Keratinocyte (primary cell): ENCODE data around the gene BASP1.

Source experiments
- CTCF ChIP-seq, 3 experiments: IDR thresholded peaks in 1 of 3; conservative IDR thresholded peaks in 1 of 3; optimal IDR thresholded peaks in 1 of 3; 2 replicates in 2 of 3; 3 replicates in 1 of 3; pipeline versions ENCODE3 to v1.5.1; 2011; ENCODE audit warnings: low read length in 3 of 3, mild to moderate bottlenecking in 3 of 3, moderate library complexity in 2 of 3, control low read depth in 1 of 3, inconsistent platforms in 1 of 3; ENCODE audit not compliant: insufficient read depth in 2 of 3; ENCODE audit errors: extremely low read depth in 1 of 3
- EZH2 ChIP-seq: IDR thresholded peaks from one replicate; pipeline ENCODE4 v1.6.1; 2012; ENCODE audit warnings: inconsistent platforms, mild to moderate bottlenecking, low read length, moderate library complexity

- TF ChIP-seq CTCF (optimal IDR thresholded peaks at IDR 0.05 in 1 of 3, IDR thresholded peaks at IDR 0.05 in 1 of 3, conservative IDR thresholded peaks at IDR 0.05 in 1 of 3; ENCODE audit: extremely low read depth in 1 of 3, insufficient read depth in 2 of 3, low read length in 3 of 3) (peak; percentile 59 to 67 (median 65)), EZH2 (no peak)
These were observed 13.9 kb upstream of the BASP1 start for GRCh38 chr5:17203329-17204132.
